Sciatic nerve (tissue), 2 donors: ENCODE results near the gene GLCCI1. TPM values are rescaled to one million over a fixed set of nuclear protein-coding genes. Genes with fewer than 3 reads are reported as not detected.
"Not testable (repeated sequence)": the region's sequence is repeated elsewhere in the genome, so short reads cannot be mapped to it uniquely, and the experiment has no call there.

Experiments used
- ATAC-seq: fragments of 200-7000 bp; cut with Tn5 transposase; one replicate; pipeline ENCODE4 v1.9.1; 2020; ENCODE audit warnings: mild to moderate bottlenecking, moderate library complexity
- DNase-seq: peaks from one replicate; pipeline ENCODE4 v3.0.0-alpha.2; 2020; ENCODE audit warnings: low spot score
- intact Hi-C: fragments of 100-400 bp; cut with DNase I; formaldehyde crosslinking; loops from one replicate; pipeline ENCODE4 v1.14.2; 2022
- total RNA-seq: library from RNA; stranded (reverse); fragmentation: NEBNext Ultra II Directional; extraction: Animal tissue kit (Norgen Biotek cat#: 25700); gene quantifications from one replicate; pipeline ENCODE4 v1.2.1, GENCODE V29; 2021
- donor health status: DM: no; HTN: no; CAD: no.
- donor health status: DM: no; HTN: no; CAD: no.

The GLCCI1 gene
- total RNA-seq, 1 donor from 2014 or later: 23.5 TPM

DNA sequence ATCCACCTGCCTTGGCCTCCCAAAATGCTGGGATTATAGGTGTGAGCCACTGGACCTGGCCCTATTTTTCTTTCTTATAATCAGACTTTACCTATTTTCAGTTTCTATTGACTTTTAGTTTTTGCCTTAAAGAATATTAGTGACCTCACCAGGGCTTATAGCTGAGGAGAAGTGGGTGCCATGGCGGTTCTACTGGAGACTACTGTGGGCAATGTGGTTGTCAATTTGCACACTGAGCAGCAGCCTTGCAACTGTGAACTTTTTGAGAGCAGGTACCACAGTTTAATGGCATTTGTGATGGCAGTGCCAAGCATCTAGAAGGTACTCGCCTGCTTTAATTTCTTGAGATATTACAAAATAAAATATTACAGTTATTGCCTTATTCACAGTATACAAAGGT, 11.5 kb downstream of the GLCCI1 start:
- ATAC-seq (no peak), DNase-seq (no peak)

DNA sequence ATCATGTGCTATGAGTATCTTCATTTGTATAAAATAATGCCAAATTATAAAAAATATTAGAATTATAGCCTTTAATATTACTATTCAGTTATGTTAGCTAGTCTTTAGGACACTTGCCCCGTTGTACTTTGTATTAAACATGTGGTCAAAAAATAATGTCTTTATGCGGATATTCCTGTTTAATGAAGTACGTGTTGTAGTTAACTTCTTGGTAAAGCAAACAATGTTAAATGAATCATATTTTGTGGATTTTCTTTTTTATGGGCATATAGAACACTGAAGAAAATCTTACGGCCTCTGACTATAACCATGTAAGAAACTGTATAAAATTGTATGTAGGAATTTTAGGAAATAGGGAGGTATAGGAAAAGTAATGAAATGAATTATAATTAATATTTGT, 14.3 kb downstream of the GLCCI1 start:
- DNase-seq: no peak
- intact Hi-C loops: no loop called here
- ATAC-seq: no peak

More for the DNA sequence above, 11.5 kb downstream of the GLCCI1 start:
- intact Hi-C loops: no loop called here

DNA sequence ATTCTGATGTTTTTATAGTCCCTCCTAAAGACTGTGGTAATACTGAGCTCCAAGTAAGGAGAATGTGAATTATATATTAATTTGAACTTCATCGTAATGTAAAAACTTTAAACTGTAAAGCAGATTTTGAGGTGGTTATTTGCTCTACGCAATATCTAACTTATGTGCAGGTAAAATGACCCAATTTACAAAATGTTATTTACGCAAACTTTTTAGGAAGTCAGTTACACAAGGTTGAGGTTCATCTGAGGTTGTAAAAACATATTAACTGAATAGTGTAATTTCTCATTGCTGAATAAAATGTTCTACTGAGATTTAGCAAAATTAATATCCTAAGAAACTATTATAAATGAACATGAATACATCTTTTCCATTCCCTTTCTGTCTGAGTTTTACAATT, 15.8 kb downstream of the GLCCI1 start:
- DNase-seq (no peak), ATAC-seq (no peak)
- intact Hi-C loops: no loop called here

DNA sequence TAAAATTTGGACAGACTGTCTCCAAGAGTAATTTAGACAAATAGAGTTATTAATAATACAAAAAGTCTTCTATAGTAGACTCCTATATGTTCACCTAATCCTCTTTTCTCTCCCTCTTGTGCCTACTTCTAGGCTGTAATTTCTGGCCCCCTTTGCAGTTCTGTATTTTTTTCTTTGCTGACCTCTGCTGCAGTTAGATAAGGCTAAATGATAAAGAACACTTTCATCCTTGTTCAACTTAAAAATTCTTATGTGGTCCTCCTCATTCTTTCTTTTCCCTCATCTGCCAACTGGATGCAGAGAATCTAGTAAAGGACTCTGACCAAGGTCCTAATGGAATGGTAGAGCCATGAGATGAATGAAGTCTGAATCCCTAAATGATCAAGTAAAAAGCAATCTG, 20.1 kb downstream of the GLCCI1 start:
- intact Hi-C loops: no loop called here
- DNase-seq (no peak), ATAC-seq (no peak)

DNA sequence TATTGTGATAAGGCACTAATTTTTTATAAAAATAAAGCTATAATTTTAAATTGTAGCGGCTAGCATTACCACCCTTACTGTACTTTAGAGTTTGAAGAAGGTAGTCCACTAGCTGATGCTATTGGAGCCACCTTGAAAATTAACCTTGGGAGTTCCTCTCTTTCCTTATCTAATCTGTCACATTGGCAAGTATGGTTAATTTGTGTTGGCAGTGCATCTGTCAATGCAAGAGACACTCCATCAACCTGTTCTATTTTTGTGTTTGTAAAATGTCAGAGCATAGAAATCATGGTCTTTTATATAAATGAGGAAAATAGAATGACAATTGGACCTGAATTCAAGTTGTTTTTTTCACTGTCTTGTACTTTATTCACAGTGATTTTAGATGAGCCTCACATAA, 20.5 kb downstream of the GLCCI1 start:
- intact Hi-C loops: no loop called here

DNA sequence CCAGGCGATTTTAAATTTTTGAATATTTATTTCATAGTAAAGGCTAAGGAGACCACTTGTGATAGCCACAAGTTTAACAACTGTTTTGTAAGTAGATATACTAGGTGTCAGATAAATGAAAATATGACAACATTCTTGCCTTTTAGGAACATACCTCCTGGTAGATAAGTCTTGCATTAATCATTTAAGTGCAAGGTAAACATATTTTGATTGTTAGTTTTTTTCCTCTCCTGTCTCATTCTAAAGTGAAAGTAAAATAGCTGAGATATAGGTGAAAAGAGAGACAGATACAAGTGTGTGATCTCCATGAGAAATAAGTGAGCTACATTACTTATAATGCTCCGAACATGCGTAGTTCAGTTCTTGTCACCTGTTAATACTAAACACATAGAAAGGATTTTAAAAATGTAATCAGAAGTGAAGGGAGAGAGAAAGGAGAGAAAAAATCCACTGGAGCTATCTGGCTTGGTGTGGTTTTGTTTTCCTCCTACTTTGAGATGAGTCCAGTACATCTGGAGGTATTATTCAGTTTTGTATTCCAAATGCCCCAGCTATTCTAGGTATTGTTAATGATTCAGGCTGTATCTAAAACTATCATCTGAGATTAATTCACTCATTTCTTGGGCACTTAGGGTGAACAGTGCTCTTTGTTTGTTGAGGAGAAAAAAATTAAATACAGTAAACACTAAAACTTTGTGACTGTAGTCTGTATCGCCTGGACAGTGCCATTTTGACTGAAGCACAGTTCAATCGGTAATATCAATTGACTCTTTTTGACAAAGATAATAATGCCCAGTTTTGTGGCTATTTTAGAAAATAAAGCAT, 21.2 kb downstream of the GLCCI1 start:
- DNase-seq (no peak), ATAC-seq (no peak)
- intact Hi-C loops: loop anchor here (5.0 kb wide), 1 partner anchor 182 kb away; no protein-coding TSS in a partner anchor

More for the DNA sequence above, 20.5 kb downstream of the GLCCI1 start:
- DNase-seq (no peak), ATAC-seq (no peak)

DNA sequence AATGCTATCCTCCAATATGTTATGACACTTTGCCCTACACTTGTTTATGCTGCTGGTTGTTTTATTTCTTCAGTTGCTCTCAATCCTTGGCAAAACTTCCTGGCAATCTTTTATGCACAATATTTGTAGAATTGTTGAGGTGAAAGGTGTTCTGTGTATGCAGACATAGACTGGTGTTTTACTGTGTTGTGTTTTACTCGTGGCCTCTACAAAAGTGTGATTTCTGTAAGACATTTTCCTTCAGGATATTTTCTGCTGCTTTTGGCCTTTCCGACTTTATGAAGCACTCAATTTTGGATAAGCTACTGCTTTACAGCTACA, 21.8 kb downstream of the GLCCI1 start:
- DNase-seq (no peak), ATAC-seq (no peak)
- intact Hi-C loops: loop anchor here (5.0 kb wide), 1 partner anchor 182 kb away; no protein-coding TSS in a partner anchor

DNA sequence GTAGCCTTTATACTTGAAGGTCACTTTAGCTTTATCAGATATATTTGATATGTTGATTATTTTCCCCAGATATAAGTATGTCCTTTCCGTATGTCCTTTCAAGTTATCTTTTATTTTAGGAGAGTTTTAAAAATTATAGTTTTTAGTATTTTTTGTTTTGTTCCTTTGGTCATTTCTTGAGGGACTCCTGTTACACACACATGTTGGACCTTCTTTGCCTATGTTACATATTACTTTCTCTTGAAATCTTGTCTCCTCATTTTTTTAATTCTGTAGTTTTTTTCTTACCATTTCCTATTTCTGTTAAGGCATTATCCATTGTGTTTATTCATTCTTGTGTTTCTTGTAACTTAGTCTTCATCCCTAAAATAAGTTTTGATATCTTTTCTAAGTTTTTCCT, 23.9 kb downstream of the GLCCI1 start:
- no peak for ATAC-seq
- no peak for DNase-seq
- intact Hi-C loops: loop anchor here (5.0 kb wide), 1 partner anchor 180 kb away; no protein-coding TSS in a partner anchor

DNA sequence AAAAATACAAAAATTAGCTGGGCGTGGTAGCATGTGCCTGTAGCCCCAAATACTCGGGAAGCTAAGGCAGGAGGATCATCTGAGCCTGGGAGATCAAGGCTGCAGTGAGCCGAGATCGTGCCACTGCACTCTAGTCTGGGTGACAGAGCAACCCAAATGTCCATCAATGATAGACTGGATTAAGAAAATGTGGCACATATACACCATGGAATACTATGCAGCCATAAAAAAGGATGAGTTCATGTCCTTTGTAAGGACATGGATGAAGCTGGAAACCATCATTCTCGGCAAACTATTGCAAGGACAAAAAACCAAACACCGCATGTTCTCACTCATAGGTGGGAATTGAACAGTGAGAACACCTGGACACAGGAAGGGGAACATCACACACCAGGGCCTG, 26.8 kb downstream of the GLCCI1 start:
- intact Hi-C loops, DNase-seq, ATAC-seq: not testable (repeated sequence)

DNA sequence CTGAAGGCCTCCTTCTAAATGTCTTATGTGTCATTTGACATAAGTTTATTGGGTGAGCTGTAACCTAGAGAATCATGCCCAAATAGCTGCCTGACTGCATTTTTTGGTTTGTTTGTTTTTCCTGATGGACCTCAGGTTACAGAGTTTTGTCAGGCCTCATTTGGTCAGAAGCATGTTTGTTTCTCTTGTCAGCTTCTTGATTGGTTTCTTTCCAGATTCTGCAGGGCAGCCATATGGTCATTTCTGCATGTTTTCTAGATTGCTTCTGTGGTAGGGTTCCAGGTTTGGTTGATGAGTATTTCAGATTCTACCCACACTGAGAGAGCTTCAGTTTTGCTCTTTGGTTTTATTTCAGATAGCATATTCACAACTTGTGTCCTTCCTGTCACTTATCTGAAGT, 28.0 kb downstream of the GLCCI1 start:
- DNase-seq: no peak
- intact Hi-C loops: no loop called here
- ATAC-seq: no peak

DNA sequence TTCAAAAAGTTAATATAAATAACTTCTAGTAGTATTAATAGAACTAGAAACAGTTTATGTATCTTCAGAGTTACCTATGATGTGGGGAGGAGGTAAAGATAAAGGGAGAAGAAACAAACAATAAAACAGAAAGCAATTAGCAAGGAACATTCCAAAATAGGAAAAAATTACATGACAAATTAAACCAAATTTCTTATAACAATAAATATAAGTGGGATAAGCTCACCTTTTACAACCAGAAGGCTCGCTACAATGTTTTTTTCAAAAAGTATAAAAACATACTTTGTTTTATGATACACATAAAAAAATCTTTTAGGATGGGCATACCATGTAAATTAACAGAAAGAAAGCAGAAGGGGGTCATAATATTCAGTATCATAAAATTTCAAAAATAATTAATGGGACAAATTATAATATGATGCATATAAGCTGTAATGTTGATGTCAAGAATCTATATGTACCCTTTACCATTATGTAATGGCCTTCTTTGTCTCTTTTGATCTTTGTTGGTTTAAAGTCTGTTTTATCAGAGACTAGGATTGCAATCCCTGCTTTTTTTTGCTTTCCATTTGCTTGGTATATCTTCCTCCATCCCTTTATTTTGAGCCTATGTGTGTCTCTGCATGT, 31.8 kb downstream of the GLCCI1 start:
- intact Hi-C loops: no loop called here
- ATAC-seq: no peak

DNA sequence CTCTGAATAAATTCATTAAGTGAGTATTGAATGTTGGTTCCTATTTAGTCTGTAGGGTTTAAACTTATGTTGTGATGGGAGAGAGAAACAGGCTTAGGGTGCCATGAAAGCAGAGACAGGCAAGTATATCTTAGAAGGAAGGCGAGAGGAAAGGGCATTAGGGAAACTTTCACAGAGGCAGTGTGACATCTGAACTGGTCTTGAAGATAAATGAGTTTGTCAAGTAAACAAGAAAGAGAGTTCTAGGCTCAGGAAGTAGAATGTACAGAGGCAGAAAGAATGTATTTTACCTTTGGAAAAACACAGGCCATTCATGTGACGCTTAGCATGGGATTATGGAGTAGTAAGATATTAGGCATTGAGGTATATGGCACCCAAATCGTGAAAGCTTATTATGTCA, 34.5 kb downstream of the GLCCI1 start:
- intact Hi-C loops: no loop called here
- ATAC-seq: no peak
- DNase-seq: no peak

More for the DNA sequence above, 31.8 kb downstream of the GLCCI1 start:
- no peak for DNase-seq

DNA sequence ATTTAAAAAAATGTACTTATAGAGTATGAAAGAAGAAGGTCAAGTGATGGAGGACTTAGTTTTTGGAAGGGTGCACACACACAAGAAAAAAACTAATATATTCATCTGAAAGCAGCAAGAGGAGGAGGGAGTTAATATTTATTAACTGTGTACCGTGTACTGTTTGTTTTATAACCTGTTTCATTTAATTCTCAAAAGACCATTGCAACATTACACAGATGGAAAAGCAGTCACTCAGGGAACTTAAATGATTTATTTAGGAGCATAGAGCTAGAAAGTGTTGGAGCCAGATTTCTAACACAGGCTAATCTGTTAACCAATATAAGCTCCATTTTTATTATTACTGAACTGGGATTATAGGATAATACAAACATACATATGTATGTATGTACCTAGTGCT, 36.7 kb downstream of the GLCCI1 start:
- DNase-seq (no peak), ATAC-seq (no peak)
- intact Hi-C loops: no loop called here

DNA sequence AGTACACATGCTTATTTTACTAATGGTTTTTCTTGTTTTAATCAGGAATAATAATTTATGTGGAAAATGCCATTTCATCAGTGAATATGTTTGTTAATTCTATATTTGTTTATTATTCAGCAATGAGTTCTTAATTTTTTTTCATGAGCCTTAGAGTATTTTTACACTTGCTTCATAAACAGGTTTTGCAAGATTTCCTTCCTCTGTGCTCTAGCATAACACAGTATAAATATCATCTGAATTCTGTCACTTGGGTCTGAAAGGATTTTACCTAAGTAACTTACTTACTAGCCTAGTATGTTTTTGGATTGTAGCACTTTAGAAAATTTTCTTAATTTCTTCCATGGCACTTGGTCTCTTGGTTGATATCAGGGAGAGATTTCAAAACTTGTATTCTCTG, 45.8 kb downstream of the GLCCI1 start:
- intact Hi-C loops: no loop called here
- ATAC-seq (no peak), DNase-seq (no peak)

DNA sequence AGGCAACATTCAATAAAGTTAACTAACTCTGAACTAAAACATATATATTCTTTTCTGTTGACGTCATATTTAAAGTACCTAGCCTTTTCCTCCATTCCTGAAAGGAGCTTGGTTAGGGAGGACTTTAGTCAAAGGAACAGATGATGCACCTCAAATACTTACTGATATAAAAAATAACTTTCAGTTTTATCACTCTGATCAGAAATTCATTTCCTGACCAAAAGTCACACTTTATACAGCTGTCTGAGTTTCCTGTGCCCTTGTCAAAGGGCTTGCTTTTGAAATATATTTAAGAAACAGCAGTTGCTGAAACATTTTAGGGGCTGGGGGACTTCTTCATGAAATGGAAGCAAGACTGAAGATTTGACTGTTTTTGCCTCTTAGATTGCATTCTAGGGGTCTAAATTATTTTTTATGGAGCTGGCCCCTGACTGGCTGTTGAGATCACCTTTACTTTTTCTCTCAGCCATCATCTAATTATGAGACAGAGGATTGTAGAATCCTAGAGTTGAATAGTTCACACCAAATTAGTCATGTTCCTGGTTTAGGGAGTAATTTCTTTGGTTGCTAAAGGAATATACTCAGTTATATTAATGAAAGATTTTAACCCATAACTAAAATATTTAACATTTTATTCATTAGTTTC, 46.6 kb downstream of the GLCCI1 start:
- intact Hi-C loops: no loop called here
- DNase-seq (no peak), ATAC-seq (no peak)

DNA sequence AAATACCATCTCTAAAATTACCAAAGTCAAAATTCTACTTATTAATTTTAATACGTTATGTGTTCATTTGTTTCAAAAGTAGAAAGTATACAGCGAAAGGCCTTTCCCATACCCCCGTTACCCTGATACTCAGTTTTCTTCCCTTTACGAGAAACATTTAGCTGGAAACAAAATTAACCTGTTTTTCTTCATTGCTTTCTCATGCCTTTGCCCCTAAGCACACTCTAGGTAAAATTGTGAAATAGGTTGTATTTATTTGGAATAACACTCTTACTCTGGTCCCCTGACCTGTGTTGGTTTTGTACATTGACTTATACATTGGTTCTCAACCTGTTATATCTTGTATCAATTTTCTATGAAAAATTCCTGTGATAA, 47.1 kb downstream of the GLCCI1 start:
- intact Hi-C loops: no loop called here
- no peak for ATAC-seq
- no peak for DNase-seq

DNA sequence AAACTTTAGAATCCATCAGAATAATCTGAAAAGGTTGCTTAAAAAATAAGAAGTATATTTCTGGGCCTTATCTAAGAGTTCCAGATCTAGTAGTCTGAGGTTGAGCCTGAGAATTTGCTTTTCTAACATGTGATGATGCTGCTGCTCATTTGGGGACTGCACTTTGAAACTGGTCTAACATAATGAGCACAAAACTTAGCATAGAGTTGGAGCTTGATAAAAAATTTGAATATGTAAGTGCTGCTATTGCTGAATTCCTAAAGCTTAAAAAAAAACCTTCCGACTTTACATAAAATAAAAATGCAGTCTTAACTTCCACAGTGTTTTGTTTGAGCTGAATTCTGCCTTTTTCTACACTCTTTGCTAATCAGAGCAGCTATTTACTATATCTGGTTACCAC, 48.8 kb downstream of the GLCCI1 start:
- DNase-seq (no peak), ATAC-seq (no peak)
- intact Hi-C loops: no loop called here

DNA sequence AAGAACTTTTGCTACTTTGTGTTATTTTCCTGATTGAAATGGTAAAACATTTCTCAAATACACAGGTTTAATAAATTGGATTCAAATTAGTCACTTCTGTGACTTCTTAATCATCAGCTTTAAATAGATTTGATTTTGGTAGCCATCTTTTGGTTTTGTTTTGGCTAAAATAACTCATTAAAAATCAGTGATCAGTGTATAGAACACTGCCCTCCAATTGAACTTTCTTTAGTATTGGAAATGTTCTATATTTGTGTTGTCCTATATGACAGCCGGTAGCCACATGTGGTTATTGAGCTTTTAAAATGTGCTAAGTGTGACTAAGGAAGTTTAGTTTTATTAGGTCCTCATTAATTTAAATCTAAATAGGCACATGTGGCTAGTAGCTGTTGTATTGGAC, 50.4 kb downstream of the GLCCI1 start:
- ATAC-seq (no peak), DNase-seq (no peak)
- intact Hi-C loops: no loop called here

DNA sequence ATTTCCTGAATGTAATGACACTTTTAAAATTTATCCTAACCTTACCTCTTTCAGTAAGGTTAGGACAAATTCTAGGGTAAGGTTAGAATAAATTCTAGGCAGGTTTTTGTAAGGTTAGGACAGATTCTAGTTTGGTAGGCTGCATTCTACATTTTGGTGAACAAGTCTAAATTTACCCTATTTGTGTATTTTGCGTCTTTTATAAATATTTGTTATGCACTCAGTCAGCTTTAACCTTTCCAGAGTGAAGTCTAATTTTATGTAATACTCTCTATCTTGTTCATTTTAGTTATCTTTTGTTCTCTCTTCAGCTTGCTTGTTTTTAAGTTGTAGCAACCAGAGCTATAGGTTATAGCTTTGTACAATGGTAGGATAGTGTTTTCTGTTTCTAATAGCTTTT, 54.0 kb downstream of the GLCCI1 start:
- intact Hi-C loops: no loop called here
- ATAC-seq: no peak
- no peak for DNase-seq

DNA sequence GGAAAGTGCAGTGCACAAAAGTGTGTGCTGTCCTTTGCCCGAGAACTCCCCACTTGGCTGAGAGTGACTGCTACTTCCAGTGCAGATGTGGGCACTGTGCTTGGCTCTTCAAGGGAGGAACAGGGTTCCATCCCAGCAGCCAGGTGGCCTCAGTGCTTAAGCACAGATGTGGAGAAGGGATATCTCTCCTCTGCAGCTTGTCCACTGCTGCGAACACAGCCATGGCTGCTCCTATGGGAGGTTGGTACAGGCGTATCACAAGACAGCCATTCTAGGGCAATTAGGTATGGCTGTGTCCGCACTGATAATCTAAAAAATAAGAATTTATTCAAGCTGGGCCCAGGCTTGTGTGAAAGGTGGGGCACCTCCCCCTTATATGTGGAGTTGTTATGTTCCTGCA, 66.6 kb downstream of the GLCCI1 start:
- DNase-seq (no peak), ATAC-seq (no peak)
- intact Hi-C loops: no loop called here
